Fibroblast of the aortic adventitia (primary cell): ENCODE measurements around the gene RCOR1. TPM values are rescaled to one million over a fixed set of nuclear protein-coding genes. Genes with fewer than 3 reads are reported as not detected.
"Not testable (repeated sequence)": the region's sequence is repeated elsewhere in the genome, so short reads cannot be mapped to it uniquely, and the experiment has no call there.

ENCODE experiments used
- DNase-seq: peaks from one replicate; pipeline ENCODE4 v3.0.0-alpha.2; 2010; ENCODE audit warnings: low read depth
- H3K4me3 ChIP-seq: 2 replicates; pipeline ENCODE4 v1.5.1; 2011; ENCODE audit warnings: low read depth, mild to moderate bottlenecking, control low read depth, low read length, moderate library complexity
- CTCF ChIP-seq: IDR thresholded peaks from 2 replicates; pipeline ENCODE4 v1.5.1; 2011; ENCODE audit warnings: mild to moderate bottlenecking, low read length, control low read depth, inconsistent platforms; ENCODE audit not compliant: insufficient read depth
- total RNA-seq: library from RNA; depleted of rRNA; stranded (reverse); fragments of >200 nt; gene quantifications from 2 replicates; pipeline ENCODE4 v1.2.3, GENCODE V29; 2012; ENCODE audit warnings: low replicate concordance

RCOR1 gene
- total RNA-seq, 1 donor, result 12.5 TPM

DNA sequence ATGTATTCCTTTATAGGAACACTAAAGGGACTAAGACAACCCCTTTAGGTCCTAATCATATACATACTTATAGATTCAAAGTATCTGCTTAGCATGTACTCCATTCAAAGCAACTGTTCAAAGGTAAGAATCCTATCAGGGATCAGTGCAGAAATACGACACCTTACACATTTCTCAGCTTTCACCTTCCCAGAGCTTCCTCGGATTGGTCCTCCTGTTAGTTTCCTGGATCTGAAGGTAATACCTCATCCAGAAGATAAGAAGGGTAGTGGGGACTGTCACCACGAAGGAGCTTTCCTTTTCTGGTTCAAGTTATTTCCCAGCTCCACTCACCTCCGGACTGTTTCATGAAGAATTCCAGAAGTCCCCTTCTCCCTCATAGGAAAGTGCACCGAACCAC, 38.0 kb downstream of the RCOR1 start:
- H3K4me3 ChIP-seq, result no peak overlapping the region
- TF ChIP-seq CTCF, result no peak
- DNase-seq, result no peak

DNA sequence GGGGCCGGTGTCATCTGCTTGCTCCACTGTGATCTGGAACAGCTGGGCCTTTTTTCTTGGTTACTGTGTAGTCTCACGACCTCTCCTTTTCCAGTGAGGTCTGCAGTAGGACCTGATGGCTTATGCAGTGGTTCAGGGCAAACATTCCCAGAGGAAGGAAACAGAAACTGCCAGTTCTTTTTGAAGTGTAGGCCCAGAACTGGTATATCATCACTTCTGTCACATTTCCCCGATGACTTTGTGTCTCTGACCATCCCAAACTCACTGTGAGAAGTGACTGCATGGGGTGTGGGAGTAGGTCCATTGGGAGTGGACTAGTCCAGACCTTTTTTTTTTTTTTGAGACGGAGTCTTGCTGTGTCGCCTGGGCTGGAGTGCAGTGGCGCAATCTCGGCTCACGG, 38.4 kb downstream of the RCOR1 start:
- H3K4me3 ChIP-seq, result no peak overlapping the region
- DNase-seq, result no peak

GRCh38 chr14:102633906-102634595, 41.6 kb downstream of the RCOR1 start:
- TF ChIP-seq CTCF, result no peak
- H3K4me3 ChIP-seq, result no peak overlapping the region
- no peak for DNase-seq

More for the DNA sequence above, 38.4 kb downstream of the RCOR1 start:
- no peak for TF ChIP-seq CTCF

GRCh38 chr14:102639611-102640010, 47.2 kb downstream of the RCOR1 start:
- H3K4me3 ChIP-seq, DNase-seq: not testable (repeated sequence)

DNA sequence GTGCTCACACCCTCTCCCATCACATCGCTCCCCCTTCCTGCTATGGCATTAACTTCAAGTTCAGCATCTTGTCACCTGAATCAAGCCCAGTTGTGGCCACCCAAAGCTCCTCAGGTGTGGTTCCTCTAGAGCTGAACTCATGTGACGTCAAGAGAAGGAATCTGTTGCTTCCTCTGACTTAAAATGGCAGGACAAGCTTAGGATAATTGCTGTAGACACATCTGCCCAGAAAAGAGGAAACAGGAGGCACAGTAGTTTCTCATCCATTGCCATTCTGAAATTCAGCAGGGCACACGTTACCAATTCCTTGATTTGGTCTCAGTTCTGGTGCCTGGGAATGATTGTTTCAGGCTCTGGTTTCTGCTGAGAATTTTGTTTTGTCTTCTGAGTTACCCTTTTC, 52.1 kb downstream of the RCOR1 start:
- DNase-seq, result no peak
- no peak for TF ChIP-seq CTCF

DNA sequence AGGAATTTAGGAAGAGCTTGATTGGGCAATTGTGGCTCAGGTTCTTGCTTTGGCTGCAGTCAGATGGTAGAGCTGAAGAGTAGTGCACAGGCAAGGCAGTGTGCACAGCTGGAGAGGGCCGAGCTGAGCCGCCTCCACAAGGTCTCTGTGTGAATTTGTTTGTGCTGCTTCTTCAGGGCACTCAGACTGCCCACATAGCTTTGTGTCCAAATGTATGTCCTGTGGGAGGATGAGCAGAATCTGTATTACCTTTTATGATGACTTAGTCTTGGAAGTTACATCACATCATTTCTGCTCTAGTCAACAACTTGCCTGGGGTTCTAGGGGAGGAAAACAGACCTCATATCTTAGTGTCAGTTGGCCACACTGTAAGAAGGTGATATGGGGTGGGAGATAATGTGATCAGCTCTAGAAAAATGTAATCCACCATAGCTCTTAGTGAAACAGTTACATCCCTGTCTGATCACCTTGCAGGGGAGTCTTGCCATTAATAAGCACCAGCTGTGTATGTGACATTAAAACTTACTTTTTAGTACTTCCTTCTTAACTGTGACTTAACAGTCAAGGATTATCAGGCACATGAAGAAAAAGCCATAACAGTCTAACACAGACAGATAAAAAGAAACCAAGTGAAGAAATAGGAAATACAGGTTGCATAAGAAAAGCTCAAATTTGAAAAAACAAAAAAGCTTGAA, 53.4 kb downstream of the RCOR1 start:
- H3K4me3 ChIP-seq, result no peak overlapping the region
- TF ChIP-seq CTCF, result no peak
- DNase-seq, result peak; percentile 27

More for the DNA sequence above, 52.1 kb downstream of the RCOR1 start:
- H3K4me3 ChIP-seq, result no peak overlapping the region

DNA sequence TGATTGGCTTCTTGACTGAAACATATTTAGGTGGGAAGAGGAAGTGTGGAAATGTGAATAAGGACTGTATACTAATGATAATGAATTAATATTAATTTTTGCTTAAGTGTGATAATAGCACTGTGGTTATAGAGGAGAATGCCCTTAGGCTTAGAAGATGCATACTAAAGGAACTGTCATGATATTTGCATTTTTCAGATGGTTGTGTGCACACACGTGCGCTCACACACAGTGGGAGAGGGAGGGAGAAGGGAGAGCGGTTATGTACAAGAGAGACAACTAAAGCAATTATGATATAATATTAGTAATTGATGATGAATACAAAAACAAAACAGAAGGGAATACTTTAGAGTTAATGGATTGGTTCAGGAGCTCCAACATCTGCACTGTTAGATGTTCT, 54.2 kb downstream of the RCOR1 start:
- no peak overlapping the region for H3K4me3 ChIP-seq
- no peak for DNase-seq
- no peak for TF ChIP-seq CTCF
